Thoracic aorta (tissue), 2 donors: ENCODE measurements around the gene TNFRSF18. TPM values are rescaled to one million over a fixed set of nuclear protein-coding genes. Genes with fewer than 3 reads are reported as not detected.

ENCODE experiments used
- ATAC-seq: fragments of 150-250 bp; one replicate; pipeline ENCODE4 v1.8.0; 2017; ENCODE audit warnings: low read depth; ENCODE audit not compliant: insufficient number of reproducible peaks, low FRiP score
- DNase-seq: peaks from one replicate; pipeline ENCODE4 v3.0.0-alpha.2; 2020; ENCODE audit warnings: low spot score
- H3K27ac ChIP-seq, 2 donors: fragments of 200-600 bp; sonication (generic); 1 replicate in 1 of 2; 2 replicates in 1 of 2; pipeline ENCODE4 v1.5.1; 2016; ENCODE audit warnings: mild to moderate bottlenecking in 2 of 2, moderate library complexity in 2 of 2
- H3K27me3 ChIP-seq: fragments of 200-600 bp; sonication (generic); replicated peaks from 2 replicates; pipeline ENCODE4 v1.6.0; 2016; ENCODE audit warnings: mild to moderate bottlenecking; ENCODE audit not compliant: insufficient read depth
- H3K36me3 ChIP-seq: fragments of 200-600 bp; sonication (generic); one replicate; pipeline ENCODE4 v1.5.1; 2016
- H3K4me1 ChIP-seq, 2 donors: fragments of 200-600 bp; sonication (generic); 1 replicate in 1 of 2; 2 replicates in 1 of 2; pipeline versions ENCODE4 v1.5.1 to v1.6.0; 2016; ENCODE audit warnings: low read depth in 2 of 2, mild to moderate bottlenecking in 1 of 2; ENCODE audit not compliant: control insufficient read depth in 1 of 2
- H3K4me3 ChIP-seq: fragments of 200-600 bp; sonication (generic); 2 replicates; pipeline ENCODE4 v1.5.1; 2016; ENCODE audit warnings: mild to moderate bottlenecking
- H3K9me3 ChIP-seq: fragments of 200-600 bp; sonication (generic); 2 replicates; pipeline ENCODE4 v1.5.1; 2016
- CTCF ChIP-seq: fragments of 200-600 bp; sonication (generic); IDR thresholded peaks from one replicate; pipeline ENCODE4 v1.5.1; 2019; ENCODE audit warnings: antibody characterized with exemption
- total RNA-seq, 2 donors: library from RNA; depleted of rRNA; stranded (reverse); fragments of >200 nt; gene quantifications; one replicate each; pipeline versions ENCODE4 v1.1.0 to v1.2.3, GENCODE V29; 2016

Gene TNFRSF18
- total RNA-seq, 2 donors from 2014 or later = 1.3 TPM; not detected in 1

DNA sequence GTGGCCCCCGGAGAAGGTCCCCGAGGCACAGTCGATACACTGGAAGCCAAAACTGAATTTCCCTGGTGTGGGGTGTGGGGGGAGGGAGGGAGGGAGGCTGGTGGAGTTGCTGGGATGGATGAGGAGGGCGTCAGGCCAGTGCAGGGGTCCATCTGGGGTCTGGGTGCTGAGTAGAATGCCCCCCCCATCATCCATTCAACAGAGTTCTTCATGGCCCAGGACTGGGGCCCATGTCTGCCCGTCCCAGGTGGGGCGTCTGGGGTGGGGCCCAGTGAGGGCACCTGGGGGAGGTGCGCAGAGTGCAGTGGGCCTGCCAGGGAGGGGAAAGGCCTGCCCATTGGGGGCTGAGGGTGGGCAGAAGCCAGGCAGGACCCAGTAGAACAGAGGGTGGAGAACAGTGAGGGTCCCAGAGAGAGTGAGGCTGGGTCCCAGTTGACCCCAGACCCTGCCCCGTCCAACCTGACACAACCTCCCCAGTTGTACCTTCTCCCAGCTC, 1.9 kb downstream of the TNFRSF18 start:
- no peak for ATAC-seq

GRCh38 chr1:1203561-1204424, 2.6 kb downstream of the TNFRSF18 start:
- H3K36me3 ChIP-seq = no peaks in the 10 kb centered on the region
- no peak overlapping the region for H3K27ac ChIP-seq
- DNase-seq (no peak), ATAC-seq (no peak)
- no peak overlapping the region for H3K4me3 ChIP-seq
- no peaks in the 10 kb centered on the region for H3K9me3 ChIP-seq
- no peak for TF ChIP-seq CTCF
- peaks cover 8 to 21% of the 10 kb centered on the region in 2 donors for H3K4me1 ChIP-seq
- H3K27me3 ChIP-seq = peaks cover 4% of the 10 kb centered on the region

More for the DNA sequence above, 1.9 kb downstream of the TNFRSF18 start:
- no peak overlapping the region for H3K27ac ChIP-seq
- H3K4me3 ChIP-seq = no peak overlapping the region
- no peak for DNase-seq
- peaks cover 4% of the 10 kb centered on the region for H3K27me3 ChIP-seq
- H3K4me1 ChIP-seq = peaks cover 8 to 21% of the 10 kb centered on the region in 2 donors
- no peaks in the 10 kb centered on the region for H3K9me3 ChIP-seq
- TF ChIP-seq CTCF = no peak
- H3K36me3 ChIP-seq = no peaks in the 10 kb centered on the region

DNA sequence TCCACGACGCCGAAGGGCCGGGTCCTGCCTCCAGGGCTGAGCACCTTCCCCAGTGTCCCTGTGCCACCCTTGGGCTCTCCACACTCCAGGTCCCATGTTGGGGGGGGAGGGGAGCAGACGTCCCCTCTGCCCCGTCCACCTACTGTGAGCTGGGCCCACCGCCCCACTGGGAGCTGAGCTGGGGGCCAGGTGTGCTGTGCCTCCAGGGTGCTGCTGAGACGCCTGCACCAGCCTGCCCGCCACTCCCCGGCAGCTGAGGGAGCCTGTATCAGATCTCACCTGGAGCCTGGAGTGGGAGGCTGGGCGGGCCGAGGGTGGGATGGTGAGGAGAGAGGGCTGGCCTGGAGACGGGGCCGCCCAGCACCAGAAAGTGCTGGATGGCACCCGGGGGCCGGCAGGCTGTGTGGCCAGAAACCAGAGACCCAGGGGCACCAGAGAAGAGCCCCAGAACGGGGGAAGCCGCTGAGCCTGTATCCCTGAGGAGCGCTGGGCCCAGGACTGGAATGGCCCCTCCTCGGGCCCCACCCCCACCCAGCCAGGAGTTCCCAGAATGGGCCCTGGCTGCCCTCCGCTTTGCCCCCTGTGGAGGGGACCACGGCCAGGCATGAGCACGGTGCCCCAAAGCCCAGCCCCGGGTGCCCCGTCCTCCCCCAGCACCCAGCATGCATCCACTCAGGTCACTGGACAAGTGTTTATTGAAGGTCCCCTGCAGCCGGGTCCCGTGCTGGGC, 3.4 kb downstream of the TNFRSF18 start:
- Histone ChIP-seq H3K9me3 (no peaks in the 10 kb centered on the region), H3K27me3 (peaks cover 4% of the 10 kb centered on the region), H3K4me3 (no peak overlapping the region), H3K4me1 (peaks cover 5 to 21% of the 10 kb centered on the region in 2 donors), H3K36me3 (no peaks in the 10 kb centered on the region), H3K27ac (no peak overlapping the region)
- no peak for DNase-seq
- no peak for TF ChIP-seq CTCF
- ATAC-seq = no peak

DNA sequence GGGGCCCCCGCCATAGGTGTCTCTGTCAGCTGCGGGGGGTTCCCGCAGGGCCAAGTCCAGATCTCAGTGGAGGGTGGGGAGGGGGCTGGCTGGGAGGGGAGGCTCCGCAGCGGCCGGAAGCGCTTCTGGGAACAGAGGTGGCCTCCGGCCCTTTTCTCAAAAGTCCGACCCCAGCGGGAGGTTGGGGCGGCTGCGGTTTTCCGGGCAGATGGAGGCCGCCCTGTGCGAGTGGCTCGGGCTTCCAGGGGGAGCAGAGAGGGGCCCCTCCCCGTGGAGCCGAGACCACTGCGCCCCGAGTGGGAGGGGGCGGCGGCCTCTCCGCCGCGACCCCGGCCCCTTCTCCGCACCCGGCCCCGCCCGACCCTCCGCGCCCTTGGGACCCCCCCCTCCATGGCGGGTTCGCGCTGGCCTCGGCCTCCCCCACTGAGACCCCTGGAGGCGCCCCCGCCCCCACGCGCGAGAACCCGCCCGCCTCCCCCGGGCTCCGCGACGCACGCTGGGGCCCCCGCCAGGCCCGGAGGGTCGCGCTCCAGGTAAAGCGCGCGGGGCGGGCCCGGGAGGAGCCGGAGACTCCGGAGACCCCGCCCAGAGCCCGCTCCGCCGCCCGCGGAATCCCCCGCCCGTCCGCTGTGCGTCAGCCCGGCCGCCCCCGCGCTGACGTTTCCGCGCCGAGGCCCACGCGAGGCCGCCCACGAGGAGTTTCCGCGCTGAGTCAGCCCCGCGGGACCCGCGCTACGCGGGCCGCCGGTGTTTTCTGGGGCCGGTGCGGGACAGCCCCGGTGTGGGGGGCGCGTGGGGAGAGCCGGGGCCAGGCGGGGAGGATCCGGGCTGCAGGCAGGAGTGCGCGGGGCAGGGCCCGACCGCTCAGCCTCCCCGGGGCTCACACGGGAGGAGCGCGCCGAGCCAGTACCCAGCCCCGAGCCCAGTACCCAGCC, 5.2 kb downstream of the TNFRSF18 start:
- Histone ChIP-seq H3K4me3 (peak overlapping the region; percentile 69), H3K9me3 (no peaks in the 10 kb centered on the region), H3K27ac (no peak overlapping the region), H3K36me3 (no peaks in the 10 kb centered on the region), H3K27me3 (peaks cover 4% of the 10 kb centered on the region), H3K4me1 (peaks cover 2 to 12% of the 10 kb centered on the region in 2 donors)
- DNase-seq = no peak
- ATAC-seq = no peak
- TF ChIP-seq CTCF = no peak
